K562 (cell line): Measurements from ENCODE around the gene SLC13A4. TPM values are rescaled to one million over a fixed set of nuclear protein-coding genes. Genes with fewer than 3 reads are reported as not detected.

ENCODE experiments used
- ATAC-seq: fragments of 200-7000 bp; cut with Tn5 transposase; 3 replicates; pipeline ENCODE4 v1.9.1; 2020; ENCODE audit warnings: moderate library complexity
- BruUV-seq: library from RNA; stranded (reverse); fragments of 400-500 nt; replicated peaks from 2 replicates; lab custom pipeline; 2021; lab: Mats Ljungman, UMichigan
- CTCF ChIA-PET: fragments of 300-600 bp; formaldehyde crosslinking; extraction: SDS; loops from one replicate; lab custom pipeline; 2021; ENCODE audit warnings: low intra/inter-chr PET ratio; lab: Yijun Ruan, JAX
- POLR2A ChIA-PET: fragments of 300-600, 350-650 bp; sonication (Branson Sonifier 250); formaldehyde crosslinking; extraction: SDS; loops from one replicate; lab custom pipeline; 2021; ENCODE audit warnings: antibody characterized with exemption, inconsistent platforms; lab: Yijun Ruan, JAX
- DNase-seq, 4 experiments: peaks; one replicate each; pipeline versions ENCODE4 v3.0.0 to v3.0.0-alpha.2; 2011 to 2018; ENCODE audit warnings: low spot score in 3 of 4, mixed read lengths in 3 of 4; ENCODE audit errors: extremely low read depth in 1 of 4
- FAIRE-seq: peaks from 2 replicates; lab custom pipeline; 2011; peaks lifted over from hg19 to GRCh38; lab: Jason Lieb, UNC
- H2AFZ ChIP-seq: 2 replicates; pipeline ENCODE4 v1.6.0; 2011; ENCODE audit warnings: low read depth, low read length, control low read depth, inconsistent platforms
- H3K27ac ChIP-seq: fragments of 200-600 bp; 3 replicates; pipeline ENCODE4 v1.8.0; 2011; ENCODE audit warnings: low read depth, mild to moderate bottlenecking, control low read depth, inconsistent platforms, low read length, moderate library complexity, mixed read lengths; ENCODE audit errors: extremely low read depth
- H3K27me3 ChIP-seq, 2 experiments: fragments of 300-600 bp in 1 of 2; 2 replicates in 1 of 2; 3 replicates in 1 of 2; pipeline versions ENCODE4 v1.6.0 to v1.8.0; 2011; ENCODE audit warnings: inconsistent platforms in 2 of 2, low read length in 2 of 2, mild to moderate bottlenecking in 1 of 2, mixed read lengths in 1 of 2, moderate library complexity in 1 of 2; ENCODE audit not compliant: control insufficient read depth in 2 of 2, insufficient read depth in 2 of 2
- H3K36me3 ChIP-seq: fragments of 300-600 bp; 3 replicates; pipeline ENCODE4 v1.8.0; 2011; ENCODE audit warnings: mild to moderate bottlenecking, low read length, inconsistent platforms; ENCODE audit not compliant: control insufficient read depth, insufficient read depth
- H3K4me1 ChIP-seq, 2 experiments: fragments of 200-600 bp in 1 of 2; replicated peaks in 1 of 2; 2 replicates in 1 of 2; 3 replicates in 1 of 2; pipeline versions ENCODE4 v1.5.1 to v1.8.0; 2011; ENCODE audit warnings: inconsistent platforms in 2 of 2, low read length in 2 of 2, mild to moderate bottlenecking in 1 of 2, mixed read lengths in 1 of 2, moderate library complexity in 1 of 2; ENCODE audit not compliant: control insufficient read depth in 2 of 2, insufficient read depth in 2 of 2
- H3K4me2 ChIP-seq: 2 replicates; pipeline ENCODE4 v1.6.1; 2011; ENCODE audit warnings: low read length, control low read depth, inconsistent platforms, mixed read lengths; ENCODE audit not compliant: insufficient read depth
- H3K4me3 ChIP-seq: fragments of 200-600 bp; sonication (generic), shearing (Covaris generic); 2 replicates; pipeline ENCODE4 v1.5.1; 2016; ENCODE audit warnings: control low read depth, inconsistent platforms
- H3K79me2 ChIP-seq: fragments of 200-600 bp; 3 replicates; pipeline ENCODE4 v1.8.0; 2011; ENCODE audit warnings: low read length, inconsistent platforms; ENCODE audit not compliant: control insufficient read depth, insufficient read depth
- H3K9ac ChIP-seq, 2 experiments: 2 replicates each; pipeline versions ENCODE4 v1.6.0 to v1.6.1; 2011; ENCODE audit warnings: low read depth in 2 of 2, low read length in 2 of 2, control low read depth in 1 of 2, inconsistent platforms in 1 of 2, mild to moderate bottlenecking in 1 of 2, mixed read lengths in 1 of 2; ENCODE audit not compliant: insufficient read depth in 1 of 2
- H3K9me1 ChIP-seq: one replicate; pipeline ENCODE4 v1.6.0; 2011; ENCODE audit warnings: inconsistent platforms, mild to moderate bottlenecking, low read length, moderate library complexity; ENCODE audit not compliant: control insufficient read depth, insufficient read depth
- H3K9me3 ChIP-seq: replicated peaks from 2 replicates; pipeline ENCODE4 v1.5.1; 2011; ENCODE audit warnings: low read depth, low read length, inconsistent platforms; ENCODE audit not compliant: control insufficient read depth, insufficient read depth
- H4K20me1 ChIP-seq: replicated peaks from 2 replicates; pipeline ENCODE4 v1.6.1; 2011; ENCODE audit warnings: low read length, inconsistent platforms, mixed read lengths; ENCODE audit not compliant: control insufficient read depth, insufficient read depth
- CTCF ChIP-seq, 3 experiments: IDR thresholded peaks in 2 of 3; conservative IDR thresholded peaks in 1 of 3; 2 replicates each; pipeline ENCODE4 v1.5.1; 2011 to 2012; ENCODE audit warnings: low read length in 3 of 3, mild to moderate bottlenecking in 3 of 3, control low read depth in 2 of 3, improper control_type of control experiment in 1 of 3, inconsistent platforms in 1 of 3, low read depth in 1 of 3, mixed read lengths in 1 of 3, moderate library complexity in 1 of 3; ENCODE audit not compliant: insufficient read depth in 2 of 3
- PKNOX1 ChIP-seq: fragments of 450-650 bp; IDR thresholded peaks from 2 replicates; pipeline ENCODE4 v1.6.1; 2016
- RAD21 ChIP-seq, 2 experiments: fragments of 250-450 bp in 1 of 2; fragments of 450-650 bp in 1 of 2; sonication (Bioruptor Pico) in 1 of 2; formaldehyde crosslinking in 1 of 2; IDR thresholded peaks in 1 of 2; conservative IDR thresholded peaks in 1 of 2; 2 replicates each; pipeline versions ENCODE4 v1.4.0 to v1.8.0; 2020 to 2022; ENCODE audit warnings: mild to moderate bottlenecking in 2 of 2, moderate library complexity in 1 of 2
- RHOXF2B ChIP-seq: fragments of 250-450 bp; sonication (Bioruptor Pico); conservative IDR thresholded peaks from 2 replicates; pipeline ENCODE4 v1.5.1; 2021
- TFAP4 ChIP-seq: sonication (generic); formaldehyde crosslinking; IDR thresholded peaks from 2 replicates; pipeline ENCODE4 v1.8.0; 2022; ENCODE audit warnings: missing genetic modification reagents, mild to moderate bottlenecking, moderate library complexity, borderline replicate concordance
- ZBTB33 ChIP-seq: sonication (generic); formaldehyde crosslinking; IDR thresholded peaks from 2 replicates; pipeline ENCODE4 v1.8.1; 2023; ENCODE audit warnings: mild to moderate bottlenecking, missing genetic modification reagents
- ZNF511 ChIP-seq: sonication (generic); formaldehyde crosslinking; IDR thresholded peaks from 2 replicates; pipeline ENCODE4 v1.8.0; 2022; ENCODE audit warnings: mild to moderate bottlenecking, missing genetic modification reagents
- ZNF740 ChIP-seq, 3 experiments: fragments of 200-800 bp in 1 of 3; sonication (Bioruptor generic) in 1 of 3; sonication (generic) in 1 of 3; formaldehyde crosslinking in 1 of 3; IDR thresholded peaks; 2 replicates each; pipeline versions ENCODE4 v1.6.1 to v1.8.0; 2016 to 2022; ENCODE audit warnings: mild to moderate bottlenecking in 2 of 3, missing compliant biosample characterization in 2 of 3, missing genetic modification characterization in 2 of 3, missing genetic modification reagents in 1 of 3
- ZSCAN32 ChIP-seq: fragments of 450-650 bp; formaldehyde crosslinking; IDR thresholded peaks from 2 replicates; pipeline ENCODE4 v1.4.0; 2020; ENCODE audit warnings: mild to moderate bottlenecking, moderate library complexity
- WGBS: fragments of 100-300 bp; shearing (Covaris generic); methylation state at CpG from one replicate; pipeline ENCODE4 v1.1.6; 2016; ENCODE audit warnings: low coverage, mixed read lengths; ENCODE audit not compliant: insufficient coverage; ENCODE audit errors: missing lambda C conversion rate; 5-methylcytosine and 5-hydroxymethylcytosine counted together
- in situ Hi-C: fragments of 300-500 bp; cut with MboI; formaldehyde crosslinking; loops from 4 replicates; pipeline ENCODE4 v1.15.0; 2018; ENCODE audit warnings: inconsistent platforms, mixed read lengths
- intact Hi-C: fragments of 100-400 bp; cut with micrococcal nuclease; formaldehyde crosslinking; loops from 2 replicates; pipeline ENCODE4 v1.14.2; 2022
- polyA plus RNA-seq, 8 experiments: library from polyadenylated mRNA; depleted of rRNA in 4 of 8; stranded (reverse) in 5 of 8; unstranded in 3 of 8; fragments of >200 nt; fragmentation: Nextera tagmentation in 2 of 8; fragmentation: Illumina TruSeq in 1 of 8; extraction: Ambion mirVana in 2 of 8; extraction: Trizol in 1 of 8; gene quantifications; 2 replicates each; pipeline versions ENCODE4 v1.2.1 to v1.2.3, GENCODE V29; 2011 to 2014; ENCODE audit warnings: inconsistent platforms in 1 of 8, missing spikeins in 1 of 8
- total RNA-seq, 7 experiments: library from RNA; depleted of rRNA in 6 of 7; stranded (reverse); fragments of >200 nt in 6 of 7; fragmentation: Illumina TruSeq in 2 of 7; extraction: Trizol in 2 of 7; gene quantifications; 2 replicates each; pipeline versions ENCODE4 v1.2.1 to v1.2.3, GENCODE V29; 2011 to 2021; ENCODE audit warnings: low replicate concordance in 1 of 7

The SLC13A4 gene
- total and polyA plus RNA-seq, 9 of the 15 experiments (the other 6 are each of a cell fraction or from before 2014, with no cell fraction given) = 0.11 to 1.0 (median 0.36) TPM

GRCh38 chr7:135708041-135708440 lies 19.9 kb downstream of the SLC13A4 start:
- no peak overlapping the region for H3K4me2 ChIP-seq
- TF ChIP-seq PKNOX1 (peak; percentile 67), TFAP4 (CRISPR knock-in tag) (peak; percentile 22; the same call in 1 of the 2 replicates), ZNF511 (CRISPR knock-in tag) (0 out of 2 replicates have a peak, but pooled peaks have one; percentile 45), CTCF (IDR thresholded peaks at IDR 0.05 in 2 of 3, conservative IDR thresholded peaks at IDR 0.05 in 1 of 3; ENCODE audit: insufficient read depth in 2 of 3, low read depth in 1 of 3, low read length in 3 of 3) (peak; percentile 49 to 65 (median 59); a peak in 5 of 6 replicates), RHOXF2B (CRISPR knock-in tag) (no peak), RAD21 (CRISPR knock-in tag; conservative IDR thresholded peaks at IDR 0.05 in 1 of 2, IDR thresholded peaks at IDR 0.05 in 1 of 2) (peak in 1 of 2 experiments; percentile 57; a peak in 2 of 4 replicates), ZBTB33 (CRISPR knock-in tag) (peak; percentile 99), ZNF740 (CRISPR knock-in tag; IDR thresholded peaks at IDR 0.05) (0 out of 2 replicates have a peak, but pooled peaks have one; percentile 25), ZNF740 (tag; IDR thresholded peaks at IDR 0.05) (no peak), ZSCAN32 (CRISPR knock-in tag) (no peak)
- TF ChIP-seq, all 486 proteins: peak for 7
- H3K27me3 ChIP-seq = peaks cover 12 to 20% of the 10 kb centered on the region in 2 experiments; a peak in 4 of 5 replicates
- H3K79me2 ChIP-seq = no peaks in the 10 kb centered on the region
- intact Hi-C loops = loop anchor here (5.0 kb wide), 1 partner anchor 426 kb away; no protein-coding TSS in a partner anchor
- no peaks in the 10 kb centered on the region for H3K36me3 ChIP-seq
- H3K4me3 ChIP-seq = no peak overlapping the region
- no peak overlapping the region for H3K9ac ChIP-seq
- in situ Hi-C loops = no loop called here
- H4K20me1 ChIP-seq = no peaks in the 10 kb centered on the region
- no peaks in the 10 kb centered on the region for H3K9me3 ChIP-seq
- H3K27ac ChIP-seq = no peak overlapping the region
- FAIRE-seq (no peak), DNase-seq (peak in 2 of 4 experiments; percentile 39 to 56), ATAC-seq (peak; percentile 55)
- no TSS peak for BruUV-seq
- CTCF ChIA-PET = interaction anchor here (0.6 kb wide), 1 partner anchor 22 kb away, joined by 4 read pairs; no protein-coding TSS in a partner anchor
- no peak overlapping the region for H2AFZ ChIP-seq
- WGBS = 35% methylated on average over 14 of the region's 14 CpGs
- no peaks in the 10 kb centered on the region for H3K9me1 ChIP-seq
- POLR2A ChIA-PET = interaction anchor here (0.9 to 1.0 kb wide), 2 partner anchors 13 to 26 kb away, joined by 3 read pairs; no protein-coding TSS in a partner anchor
- H3K4me1 ChIP-seq = peaks cover 2 to 13% of the 10 kb centered on the region in 2 experiments; a peak in 4 of 5 replicates
